ENCODE measurements around the gene SERPINA12. TPM values are rescaled to one million over a fixed set of nuclear protein-coding genes. Genes with fewer than 3 reads are reported as not detected.

Gene SERPINA12
- total and polyA plus RNA-seq, 2 experiments from 2014 or later = not detected

DNA sequence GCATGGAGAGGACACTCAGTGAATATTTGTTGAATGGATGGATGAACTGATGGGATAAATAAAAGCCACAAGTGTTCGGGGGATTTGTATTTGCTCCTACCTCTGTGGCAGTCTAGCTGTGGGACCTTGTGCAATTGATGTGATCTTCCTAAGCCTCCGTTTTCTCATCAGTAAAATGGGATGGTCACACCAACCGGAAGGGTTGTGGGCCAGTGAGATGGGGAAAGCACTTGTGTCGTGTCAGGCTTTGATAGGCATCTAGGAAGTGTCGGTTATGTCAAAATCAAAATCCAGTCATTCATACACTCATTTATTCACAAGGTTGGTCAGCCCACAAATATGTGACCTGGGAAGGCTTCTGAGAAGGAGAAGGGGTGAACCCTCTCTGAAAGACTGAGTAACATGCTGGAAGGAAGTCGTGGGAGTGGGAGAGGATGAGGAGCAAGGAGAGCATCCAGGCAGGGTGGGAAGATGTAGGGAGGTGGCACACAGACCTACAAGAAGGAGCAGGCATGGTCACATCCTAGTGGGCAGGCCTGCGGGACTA lies 25.5 kb downstream of the SERPINA12 start:
- DNase-seq (ENCODE audit: low spot score) (no peak), ATAC-seq (no peak)
- H3K36me3 ChIP-seq (ENCODE audit: insufficient read depth) = no peaks in the 10 kb centered on the region
- H3K4me1 ChIP-seq (ENCODE audit: insufficient read depth) = 0 out of 2 replicates have a peak, but pooled peaks cover 6% of the 10 kb centered on the region
- peaks cover 31% of the 10 kb centered on the region for H3K27me3 Mint-ChIP-seq (ENCODE audit: insufficient read depth, low read depth, poor library complexity)
- peaks cover 8% of the 10 kb centered on the region; the same call in 2 of the 3 replicates for H3K36me3 Mint-ChIP-seq (ENCODE audit: low read depth)
- H3K4me1 Mint-ChIP-seq = peaks cover 16% of the 10 kb centered on the region
- TF ChIP-seq REST (IDR thresholded peaks at IDR 0.05; ENCODE audit: unreplicated experiment) (no peak), EZH2 (IDR thresholded peaks at IDR 0.05; ENCODE audit: low read depth, unreplicated experiment) (no peak), CREB1 (CRISPR knock-in tag; IDR thresholded peaks at IDR 0.05; ENCODE audit: low read depth) (no peak), CTCF (conservative IDR thresholded peaks at IDR 0.05; ENCODE audit: low read depth in 2 of 2) (no peak), ZNF331 (CRISPR knock-in tag; IDR thresholded peaks at IDR 0.05; ENCODE audit: low read depth) (no peak), STAT1 (IDR thresholded peaks at IDR 0.05; ENCODE audit: unreplicated experiment) (no peak), JUNB (IDR thresholded peaks at IDR 0.05; ENCODE audit: unreplicated experiment) (no peak)
- H3K9me2 ChIP-seq (ENCODE audit: insufficient read depth) = peaks cover 5% of the 10 kb centered on the region; the same call in 1 of the 2 replicates
- H3K9me3 Mint-ChIP-seq = peaks cover 13% of the 10 kb centered on the region
- H3K27ac ChIP-seq (ENCODE audit: low read depth) = no peak overlapping the region
- H3K27me3 ChIP-seq (ENCODE audit: insufficient read depth) = no peaks in the 10 kb centered on the region
- no peak overlapping the region for H2AFZ ChIP-seq
- H3F3A ChIP-seq (replicated peaks; ENCODE audit: low read depth) = no peaks in the 10 kb centered on the region
- H3K4me3 ChIP-seq = no peak overlapping the region
- no peak overlapping the region for H3K4me3 Mint-ChIP-seq
- no peaks in the 10 kb centered on the region for H4K20me1 ChIP-seq (replicated peaks; ENCODE audit: insufficient read depth)
- H3K4me2 ChIP-seq = no peak overlapping the region
- no peak overlapping the region for H3K27ac Mint-ChIP-seq
- no peaks in the 10 kb centered on the region for H3K79me2 ChIP-seq (replicated peaks; ENCODE audit: insufficient read depth)

DNA sequence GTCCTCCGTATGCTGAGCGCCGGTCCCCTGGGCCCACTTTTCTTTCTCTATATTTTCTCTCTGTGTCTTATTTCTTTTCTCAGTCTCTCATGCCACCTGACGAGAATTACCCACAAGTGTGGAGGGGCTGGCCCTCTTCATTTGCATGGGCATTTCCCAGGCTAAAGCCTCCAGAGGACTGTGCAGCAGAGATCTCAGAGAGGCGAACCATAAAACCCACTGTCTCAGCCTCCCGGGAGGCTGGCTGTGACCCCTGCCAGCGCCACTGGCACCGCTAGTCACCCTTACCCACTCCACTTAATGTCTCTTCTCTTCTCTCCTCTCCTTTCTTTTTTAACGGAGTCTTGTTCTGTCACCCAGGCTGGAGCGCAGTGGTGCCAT lies 26.2 kb downstream of the SERPINA12 start:
- no peak for ATAC-seq
- Mint-ChIP-seq H3K4me3 (no peak overlapping the region), H3K36me3 (ENCODE audit: low read depth) (peaks cover 10% of the 10 kb centered on the region; the same call in 2 of the 3 replicates), H3K9me3 (peaks cover 20% of the 10 kb centered on the region), H3K27ac (no peak overlapping the region), H3K4me1 (peaks cover 16% of the 10 kb centered on the region), H3K27me3 (ENCODE audit: insufficient read depth, low read depth, poor library complexity) (peaks cover 31% of the 10 kb centered on the region)
- Histone ChIP-seq H2AFZ (no peak overlapping the region), H3K9me2 (ENCODE audit: insufficient read depth) (peaks cover 5% of the 10 kb centered on the region; the same call in 1 of the 2 replicates), H3K27me3 (ENCODE audit: insufficient read depth) (no peaks in the 10 kb centered on the region), H3K4me3 (no peak overlapping the region), H3K27ac (ENCODE audit: low read depth) (no peak overlapping the region), H3F3A (replicated peaks; ENCODE audit: low read depth) (no peaks in the 10 kb centered on the region), H4K20me1 (replicated peaks; ENCODE audit: insufficient read depth) (no peaks in the 10 kb centered on the region), H3K4me1 (ENCODE audit: insufficient read depth) (0 out of 2 replicates have a peak, but pooled peaks cover 6% of the 10 kb centered on the region), H3K36me3 (ENCODE audit: insufficient read depth) (no peaks in the 10 kb centered on the region), H3K79me2 (replicated peaks; ENCODE audit: insufficient read depth) (no peaks in the 10 kb centered on the region), H3K4me2 (no peak overlapping the region)
- DNase-seq (ENCODE audit: low spot score) = no peak
- TF ChIP-seq, protein P1, sequence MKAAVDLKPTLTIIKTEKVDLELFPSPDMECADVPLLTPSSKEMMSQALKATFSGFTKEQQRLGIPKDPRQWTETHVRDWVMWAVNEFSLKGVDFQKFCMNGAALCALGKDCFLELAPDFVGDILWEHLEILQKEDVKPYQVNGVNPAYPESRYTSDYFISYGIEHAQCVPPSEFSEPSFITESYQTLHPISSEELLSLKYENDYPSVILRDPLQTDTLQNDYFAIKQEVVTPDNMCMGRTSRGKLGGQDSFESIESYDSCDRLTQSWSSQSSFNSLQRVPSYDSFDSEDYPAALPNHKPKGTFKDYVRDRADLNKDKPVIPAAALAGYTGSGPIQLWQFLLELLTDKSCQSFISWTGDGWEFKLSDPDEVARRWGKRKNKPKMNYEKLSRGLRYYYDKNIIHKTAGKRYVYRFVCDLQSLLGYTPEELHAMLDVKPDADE (IDR thresholded peaks at IDR 0.05) = no peak
- no peak for TF ChIP-seq STAT1 (IDR thresholded peaks at IDR 0.05; ENCODE audit: unreplicated experiment)
- no peak for TF ChIP-seq JUNB (IDR thresholded peaks at IDR 0.05; ENCODE audit: unreplicated experiment)
- no peak for TF ChIP-seq NANOG (IDR thresholded peaks at IDR 0.05; ENCODE audit: borderline replicate concordance)
- TF ChIP-seq REST (IDR thresholded peaks at IDR 0.05; ENCODE audit: unreplicated experiment) = no peak
- no peak for TF ChIP-seq EZH2 (IDR thresholded peaks at IDR 0.05; ENCODE audit: low read depth, unreplicated experiment)
- no peak for TF ChIP-seq POLR2AphosphoS5 (IDR thresholded peaks at IDR 0.05; ENCODE audit: low read depth)
